GM23338 (cell line): Measurements from ENCODE around the gene GPSM1. TPM values are rescaled to one million over a fixed set of nuclear protein-coding genes. Genes with fewer than 3 reads are reported as not detected.

Experiments used
- ATAC-seq: fragments of 200-7000 bp; cut with Tn5 transposase; 3 replicates; pipeline ENCODE4 v1.9.1; 2020
- DNase-seq: peaks from one replicate; pipeline ENCODE4 v3.0.0-alpha.2; 2015; ENCODE audit warnings: low spot score
- H2AFZ ChIP-seq: fragments of 200-600 bp; sonication (generic); 2 replicates; pipeline ENCODE4 v1.8.0; 2016; ENCODE audit warnings: antibody characterized with exemption, mild to moderate bottlenecking, moderate library complexity
- H3F3A ChIP-seq: fragments of 200-600 bp; sonication (generic); replicated peaks from 2 replicates; pipeline ENCODE4 v1.8.0; 2017; ENCODE audit warnings: antibody characterized with exemption, mixed run types, low read depth
- H3K27ac ChIP-seq: fragments of 200-600 bp; sonication (generic); 2 replicates; pipeline ENCODE4 v1.6.1; 2016; ENCODE audit warnings: low read depth
- H3K27me3 ChIP-seq: fragments of 200-600 bp; sonication (generic); 2 replicates; pipeline ENCODE4 v1.8.0; 2016; ENCODE audit warnings: mild to moderate bottlenecking, mixed run types, moderate library complexity; ENCODE audit not compliant: insufficient read depth
- H3K36me3 ChIP-seq: fragments of 200-600 bp; sonication (generic); 2 replicates; pipeline ENCODE4 v1.8.0; 2016; ENCODE audit warnings: mild to moderate bottlenecking; ENCODE audit not compliant: insufficient read depth
- H3K4me1 ChIP-seq: fragments of 200-600 bp; sonication (generic); 2 replicates; pipeline ENCODE4 v1.8.0; 2016; ENCODE audit warnings: mild to moderate bottlenecking, moderate library complexity; ENCODE audit not compliant: insufficient read depth
- H3K4me2 ChIP-seq: fragments of 200-600 bp; sonication (generic); 2 replicates; pipeline ENCODE4 v1.7.1; 2017; ENCODE audit warnings: mixed run types
- H3K4me3 ChIP-seq: fragments of 200-600 bp; sonication (generic); 2 replicates; pipeline ENCODE4 v1.6.1; 2016; ENCODE audit warnings: mixed run types
- H3K79me2 ChIP-seq: fragments of 200-600 bp; sonication (generic); replicated peaks from 2 replicates; pipeline ENCODE4 v1.8.0; 2017; ENCODE audit warnings: mild to moderate bottlenecking; ENCODE audit not compliant: insufficient read depth
- H3K9me2 ChIP-seq: fragments of 200-600 bp; sonication (generic); 2 replicates; pipeline ENCODE4 v1.8.0; 2017; ENCODE audit not compliant: insufficient read depth
- H4K20me1 ChIP-seq: fragments of 200-600 bp; sonication (generic); replicated peaks from 2 replicates; pipeline ENCODE4 v1.8.0; 2017; ENCODE audit warnings: mild to moderate bottlenecking; ENCODE audit not compliant: insufficient read depth
- H3K27ac Mint-ChIP-seq: 2 replicates; pipeline ENCODE4 v1.8.0; 2020; ENCODE audit warnings: inconsistent platforms, mild to moderate bottlenecking, moderate library complexity, mixed read lengths
- H3K27me3 Mint-ChIP-seq: 3 replicates; pipeline ENCODE4 v1.8.0; 2022; ENCODE audit warnings: low read depth, mild to moderate bottlenecking, moderate library complexity, mixed read lengths, inconsistent platforms; ENCODE audit not compliant: insufficient read depth, poor library complexity
- H3K36me3 Mint-ChIP-seq: 3 replicates; pipeline ENCODE4 v1.8.0; 2021; ENCODE audit warnings: low read depth, mild to moderate bottlenecking, inconsistent platforms, moderate library complexity, mixed read lengths
- H3K4me1 Mint-ChIP-seq: 3 replicates; pipeline ENCODE4 v1.8.0; 2020; ENCODE audit warnings: mild to moderate bottlenecking, inconsistent platforms, mixed read lengths
- H3K4me3 Mint-ChIP-seq: 3 replicates; pipeline ENCODE4 v1.8.0; 2021; ENCODE audit warnings: moderate library complexity, mild to moderate bottlenecking, inconsistent platforms, mixed read lengths
- H3K9me3 Mint-ChIP-seq: 3 replicates; pipeline ENCODE4 v1.8.0; 2020; ENCODE audit warnings: moderate library complexity, mild to moderate bottlenecking, inconsistent platforms, mixed read lengths
- CREB1 ChIP-seq: fragments of 250-450 bp; sonication (Bioruptor Pico); IDR thresholded peaks from 2 replicates; pipeline ENCODE4 v1.5.0; 2020; ENCODE audit warnings: low read depth, mild to moderate bottlenecking, moderate library complexity
- CTCF ChIP-seq, 2 experiments: fragments of 200-600 bp in 1 of 2; sonication (generic) in 1 of 2; conservative IDR thresholded peaks; 2 replicates each; pipeline versions ENCODE4 v1.5.1 to v1.6.1; 2016 to 2017; ENCODE audit warnings: antibody characterized with exemption in 2 of 2, low read depth in 2 of 2, mild to moderate bottlenecking in 2 of 2, moderate library complexity in 1 of 2
- ETS1 ChIP-seq: IDR thresholded peaks from 2 replicates; pipeline ENCODE4 v1.6.1; 2016; ENCODE audit warnings: antibody characterized with exemption
- EZH2 ChIP-seq: fragments of 200-600 bp; sonication (generic); IDR thresholded peaks from one replicate; pipeline ENCODE4 v1.8.0; 2017; ENCODE audit warnings: antibody characterized with exemption, mild to moderate bottlenecking, low read depth; ENCODE audit not compliant: unreplicated experiment
- EZH2phosphoT487 ChIP-seq: fragments of 200-600 bp; sonication (generic); IDR thresholded peaks from one replicate; pipeline ENCODE4 v1.8.1; 2018; ENCODE audit warnings: antibody characterized with exemption; ENCODE audit not compliant: unreplicated experiment
- JUNB ChIP-seq: IDR thresholded peaks from one replicate; pipeline ENCODE4 v1.6.1; 2016; ENCODE audit warnings: antibody characterized with exemption; ENCODE audit not compliant: unreplicated experiment
- NANOG ChIP-seq: IDR thresholded peaks from 2 replicates; pipeline ENCODE4 v1.6.1; 2016; ENCODE audit warnings: antibody characterized with exemption, borderline replicate concordance
- POLR2AphosphoS5 ChIP-seq: IDR thresholded peaks from 2 replicates; pipeline ENCODE4 v1.6.1; 2016; ENCODE audit warnings: antibody characterized with exemption, low read depth
- STAT1 ChIP-seq: IDR thresholded peaks from one replicate; pipeline ENCODE4 v1.6.1; 2016; ENCODE audit warnings: antibody characterized with exemption; ENCODE audit not compliant: unreplicated experiment
- ZNF114 ChIP-seq: fragments of 250-450 bp; sonication (Bioruptor Pico); IDR thresholded peaks from 2 replicates; pipeline ENCODE4 v1.5.0; 2020; ENCODE audit warnings: mild to moderate bottlenecking, moderate library complexity
- ZNF331 ChIP-seq: fragments of 250-450 bp; sonication (Bioruptor Pico); IDR thresholded peaks from 2 replicates; pipeline ENCODE4 v1.5.0; 2020; ENCODE audit warnings: low read depth, mild to moderate bottlenecking, moderate library complexity
- polyA plus RNA-seq: library from polyadenylated mRNA; unstranded; fragments of >200 nt; fragmentation: Nextera tagmentation; extraction: Ambion mirVana; gene quantifications from 2 replicates; pipeline ENCODE4 v1.2.1, GENCODE V29; 2016
- total RNA-seq: library from RNA; depleted of rRNA; stranded (reverse); fragments of >200 nt; shearing (Covaris generic); gene quantifications from 2 replicates; pipeline ENCODE4 v1.2.3, GENCODE V29; 2014
- TF ChIP-seq, protein P1 (sequence below): fragments of 250-450 bp; sonication (Bioruptor Pico); IDR thresholded peaks from 2 replicates; pipeline ENCODE4 v1.5.0; 2020; ENCODE audit warnings: mild to moderate bottlenecking, moderate library complexity
- TF ChIP-seq, protein P2 (sequence below): IDR thresholded peaks from one replicate; pipeline ENCODE4 v1.6.1; 2018; ENCODE audit warnings: antibody characterized with exemption; ENCODE audit not compliant: unreplicated experiment

Gene GPSM1
- total and polyA plus RNA-seq, 2 experiments from 2014 or later = 4.8 to 23.2 TPM

DNA sequence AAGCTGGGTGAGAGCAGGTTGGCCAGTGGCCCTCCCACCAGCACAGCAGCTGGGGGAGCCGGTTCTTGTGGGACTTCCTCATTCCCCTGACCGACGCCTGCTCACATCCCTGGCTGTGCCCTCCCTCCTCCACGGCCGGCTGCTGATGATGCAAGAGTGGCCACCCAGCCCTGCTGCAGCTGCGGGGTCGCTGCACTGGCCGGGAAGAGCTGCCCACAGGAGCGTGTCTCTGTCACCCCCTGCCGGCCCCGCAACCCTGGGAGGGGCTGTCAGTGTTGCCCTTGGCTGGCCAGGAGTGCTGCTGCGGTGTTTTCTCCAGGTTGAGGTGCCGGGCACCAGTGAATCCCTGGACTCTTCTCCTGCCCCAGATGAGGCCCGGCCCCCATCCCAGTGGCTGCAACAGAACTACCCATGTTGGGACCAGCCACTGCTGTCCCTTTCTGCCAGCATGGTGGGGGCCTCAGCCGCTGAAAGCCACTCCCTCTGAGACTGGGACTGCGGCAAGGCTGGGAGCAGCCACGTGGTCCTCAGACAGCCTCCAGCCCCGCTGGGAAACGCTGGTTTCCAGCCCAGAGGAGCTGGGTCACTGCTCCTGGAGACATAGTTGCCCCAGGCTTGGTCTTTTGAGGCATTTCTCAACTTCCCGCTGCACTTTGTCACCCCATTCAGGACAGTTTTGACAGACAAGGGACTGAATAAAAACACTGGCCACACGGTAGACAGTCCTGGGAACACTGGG lies 45.4 kb downstream of the GPSM1 start:
- Histone ChIP-seq H3K4me3 (no peak overlapping the region), H3K36me3 (no peaks in the 10 kb centered on the region), H3K4me1 (no peaks in the 10 kb centered on the region), H3K4me2 (no peak overlapping the region), H2AFZ (no peak overlapping the region), H3K79me2 (no peaks in the 10 kb centered on the region), H3K27ac (0 out of 2 replicates have a peak overlapping the region, but pooled peaks have one; percentile 32), H4K20me1 (no peaks in the 10 kb centered on the region; the same call in 1 of the 2 replicates), H3K9me2 (no peaks in the 10 kb centered on the region), H3F3A (no peaks in the 10 kb centered on the region), H3K27me3 (no peaks in the 10 kb centered on the region)
- no peak overlapping the region for H3K27ac Mint-ChIP-seq
- DNase-seq = no peak
- no peak for TF ChIP-seq STAT1
- no peak for TF ChIP-seq JUNB
- no peak; a peak in 1 of 4 replicates for TF ChIP-seq CTCF (conservative IDR thresholded peaks at IDR 0.05; ENCODE audit: low read depth in 2 of 2)
- no peak for TF ChIP-seq EZH2
- TF ChIP-seq ZNF331 (CRISPR knock-in tag) = no peak
- TF ChIP-seq NANOG = no peak
- TF ChIP-seq POLR2AphosphoS5 = no peak
- TF ChIP-seq ZNF114 (CRISPR knock-in tag) = no peak
- TF ChIP-seq, protein P1, sequence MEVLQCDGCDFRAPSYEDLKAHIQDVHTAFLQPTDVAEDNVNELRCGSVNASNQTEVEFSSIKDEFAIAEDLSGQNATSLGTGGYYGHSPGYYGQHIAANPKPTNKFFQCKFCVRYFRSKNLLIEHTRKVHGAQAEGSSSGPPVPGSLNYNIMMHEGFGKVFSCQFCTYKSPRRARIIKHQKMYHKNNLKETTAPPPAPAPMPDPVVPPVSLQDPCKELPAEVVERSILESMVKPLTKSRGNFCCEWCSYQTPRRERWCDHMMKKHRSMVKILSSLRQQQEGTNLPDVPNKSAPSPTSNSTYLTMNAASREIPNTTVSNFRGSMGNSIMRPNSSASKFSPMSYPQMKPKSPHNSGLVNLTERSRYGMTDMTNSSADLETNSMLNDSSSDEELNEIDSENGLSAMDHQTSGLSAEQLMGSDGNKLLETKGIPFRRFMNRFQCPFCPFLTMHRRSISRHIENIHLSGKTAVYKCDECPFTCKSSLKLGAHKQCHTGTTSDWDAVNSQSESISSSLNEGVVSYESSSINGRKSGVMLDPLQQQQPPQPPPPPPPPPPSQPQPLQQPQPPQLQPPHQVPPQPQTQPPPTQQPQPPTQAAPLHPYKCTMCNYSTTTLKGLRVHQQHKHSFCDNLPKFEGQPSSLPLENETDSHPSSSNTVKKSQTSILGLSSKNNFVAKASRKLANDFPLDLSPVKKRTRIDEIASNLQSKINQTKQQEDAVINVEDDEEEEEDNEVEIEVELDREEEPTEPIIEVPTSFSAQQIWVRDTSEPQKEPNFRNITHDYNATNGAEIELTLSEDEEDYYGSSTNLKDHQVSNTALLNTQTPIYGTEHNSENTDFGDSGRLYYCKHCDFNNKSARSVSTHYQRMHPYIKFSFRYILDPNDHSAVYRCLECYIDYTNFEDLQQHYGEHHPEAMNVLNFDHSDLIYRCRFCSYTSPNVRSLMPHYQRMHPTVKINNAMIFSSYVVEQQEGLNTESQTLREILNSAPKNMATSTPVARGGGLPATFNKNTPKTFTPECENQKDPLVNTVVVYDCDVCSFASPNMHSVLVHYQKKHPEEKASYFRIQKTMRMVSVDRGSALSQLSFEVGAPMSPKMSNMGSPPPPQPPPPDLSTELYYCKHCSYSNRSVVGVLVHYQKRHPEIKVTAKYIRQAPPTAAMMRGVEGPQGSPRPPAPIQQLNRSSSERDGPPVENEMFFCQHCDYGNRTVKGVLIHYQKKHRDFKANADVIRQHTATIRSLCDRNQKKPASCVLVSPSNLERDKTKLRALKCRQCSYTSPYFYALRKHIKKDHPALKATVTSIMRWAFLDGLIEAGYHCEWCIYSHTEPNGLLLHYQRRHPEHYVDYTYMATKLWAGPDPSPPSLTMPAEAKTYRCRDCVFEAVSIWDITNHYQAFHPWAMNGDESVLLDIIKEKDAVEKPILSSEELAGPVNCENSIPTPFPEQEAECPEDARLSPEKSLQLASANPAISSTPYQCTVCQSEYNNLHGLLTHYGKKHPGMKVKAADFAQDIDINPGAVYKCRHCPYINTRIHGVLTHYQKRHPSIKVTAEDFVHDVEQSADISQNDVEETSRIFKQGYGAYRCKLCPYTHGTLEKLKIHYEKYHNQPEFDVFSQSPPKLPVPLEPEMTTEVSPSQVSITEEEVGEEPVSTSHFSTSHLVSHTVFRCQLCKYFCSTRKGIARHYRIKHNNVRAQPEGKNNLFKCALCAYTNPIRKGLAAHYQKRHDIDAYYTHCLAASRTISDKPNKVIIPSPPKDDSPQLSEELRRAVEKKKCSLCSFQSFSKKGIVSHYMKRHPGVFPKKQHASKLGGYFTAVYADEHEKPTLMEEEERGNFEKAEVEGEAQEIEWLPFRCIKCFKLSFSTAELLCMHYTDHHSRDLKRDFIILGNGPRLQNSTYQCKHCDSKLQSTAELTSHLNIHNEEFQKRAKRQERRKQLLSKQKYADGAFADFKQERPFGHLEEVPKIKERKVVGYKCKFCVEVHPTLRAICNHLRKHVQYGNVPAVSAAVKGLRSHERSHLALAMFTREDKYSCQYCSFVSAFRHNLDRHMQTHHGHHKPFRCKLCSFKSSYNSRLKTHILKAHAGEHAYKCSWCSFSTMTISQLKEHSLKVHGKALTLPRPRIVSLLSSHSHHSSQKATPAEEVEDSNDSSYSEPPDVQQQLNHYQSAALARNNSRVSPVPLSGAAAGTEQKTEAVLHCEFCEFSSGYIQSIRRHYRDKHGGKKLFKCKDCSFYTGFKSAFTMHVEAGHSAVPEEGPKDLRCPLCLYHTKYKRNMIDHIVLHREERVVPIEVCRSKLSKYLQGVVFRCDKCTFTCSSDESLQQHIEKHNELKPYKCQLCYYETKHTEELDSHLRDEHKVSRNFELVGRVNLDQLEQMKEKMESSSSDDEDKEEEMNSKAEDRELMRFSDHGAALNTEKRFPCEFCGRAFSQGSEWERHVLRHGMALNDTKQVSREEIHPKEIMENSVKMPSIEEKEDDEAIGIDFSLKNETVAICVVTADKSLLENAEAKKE (CRISPR knock-in tag) = no peak
- TF ChIP-seq, protein P2, sequence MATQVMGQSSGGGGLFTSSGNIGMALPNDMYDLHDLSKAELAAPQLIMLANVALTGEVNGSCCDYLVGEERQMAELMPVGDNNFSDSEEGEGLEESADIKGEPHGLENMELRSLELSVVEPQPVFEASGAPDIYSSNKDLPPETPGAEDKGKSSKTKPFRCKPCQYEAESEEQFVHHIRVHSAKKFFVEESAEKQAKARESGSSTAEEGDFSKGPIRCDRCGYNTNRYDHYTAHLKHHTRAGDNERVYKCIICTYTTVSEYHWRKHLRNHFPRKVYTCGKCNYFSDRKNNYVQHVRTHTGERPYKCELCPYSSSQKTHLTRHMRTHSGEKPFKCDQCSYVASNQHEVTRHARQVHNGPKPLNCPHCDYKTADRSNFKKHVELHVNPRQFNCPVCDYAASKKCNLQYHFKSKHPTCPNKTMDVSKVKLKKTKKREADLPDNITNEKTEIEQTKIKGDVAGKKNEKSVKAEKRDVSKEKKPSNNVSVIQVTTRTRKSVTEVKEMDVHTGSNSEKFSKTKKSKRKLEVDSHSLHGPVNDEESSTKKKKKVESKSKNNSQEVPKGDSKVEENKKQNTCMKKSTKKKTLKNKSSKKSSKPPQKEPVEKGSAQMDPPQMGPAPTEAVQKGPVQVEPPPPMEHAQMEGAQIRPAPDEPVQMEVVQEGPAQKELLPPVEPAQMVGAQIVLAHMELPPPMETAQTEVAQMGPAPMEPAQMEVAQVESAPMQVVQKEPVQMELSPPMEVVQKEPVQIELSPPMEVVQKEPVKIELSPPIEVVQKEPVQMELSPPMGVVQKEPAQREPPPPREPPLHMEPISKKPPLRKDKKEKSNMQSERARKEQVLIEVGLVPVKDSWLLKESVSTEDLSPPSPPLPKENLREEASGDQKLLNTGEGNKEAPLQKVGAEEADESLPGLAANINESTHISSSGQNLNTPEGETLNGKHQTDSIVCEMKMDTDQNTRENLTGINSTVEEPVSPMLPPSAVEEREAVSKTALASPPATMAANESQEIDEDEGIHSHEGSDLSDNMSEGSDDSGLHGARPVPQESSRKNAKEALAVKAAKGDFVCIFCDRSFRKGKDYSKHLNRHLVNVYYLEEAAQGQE = no peak
- TF ChIP-seq EZH2phosphoT487 = no peak
- no peak for TF ChIP-seq CREB1 (CRISPR knock-in tag)
- TF ChIP-seq ETS1 = no peak
- no peaks in the 10 kb centered on the region for H3K9me3 Mint-ChIP-seq
- ATAC-seq = peak; percentile 13
- peaks cover 7% of the 10 kb centered on the region for H3K27me3 Mint-ChIP-seq
- no peak overlapping the region for H3K4me3 Mint-ChIP-seq
- H3K36me3 Mint-ChIP-seq = peaks cover 6% of the 10 kb centered on the region; the same call in 2 of the 3 replicates
- H3K4me1 Mint-ChIP-seq = no peaks in the 10 kb centered on the region
